Fibroblast of mammary gland (primary cell): ENCODE results near the gene DNAH1.
"Not testable (repeated sequence)": the region's sequence is repeated elsewhere in the genome, so short reads cannot be mapped to it uniquely, and the experiment has no call there.

Experiments used
- DNase-seq: peaks from one replicate; pipeline ENCODE4 v3.0.0-alpha.2; 2010; ENCODE audit warnings: low read depth
- H3K4me3 ChIP-seq: 2 replicates; pipeline ENCODE4 v1.5.1; 2011; ENCODE audit warnings: low read depth, mild to moderate bottlenecking, low read length, moderate library complexity; ENCODE audit not compliant: control insufficient read depth
- TF ChIP-seq, protein P1 (sequence below): conservative IDR thresholded peaks from 2 replicates; pipeline ENCODE4 v1.5.1; 2011; ENCODE audit warnings: low read depth, low read length, inconsistent platforms; ENCODE audit not compliant: control insufficient read depth, insufficient read depth

Gene DNAH1

DNA sequence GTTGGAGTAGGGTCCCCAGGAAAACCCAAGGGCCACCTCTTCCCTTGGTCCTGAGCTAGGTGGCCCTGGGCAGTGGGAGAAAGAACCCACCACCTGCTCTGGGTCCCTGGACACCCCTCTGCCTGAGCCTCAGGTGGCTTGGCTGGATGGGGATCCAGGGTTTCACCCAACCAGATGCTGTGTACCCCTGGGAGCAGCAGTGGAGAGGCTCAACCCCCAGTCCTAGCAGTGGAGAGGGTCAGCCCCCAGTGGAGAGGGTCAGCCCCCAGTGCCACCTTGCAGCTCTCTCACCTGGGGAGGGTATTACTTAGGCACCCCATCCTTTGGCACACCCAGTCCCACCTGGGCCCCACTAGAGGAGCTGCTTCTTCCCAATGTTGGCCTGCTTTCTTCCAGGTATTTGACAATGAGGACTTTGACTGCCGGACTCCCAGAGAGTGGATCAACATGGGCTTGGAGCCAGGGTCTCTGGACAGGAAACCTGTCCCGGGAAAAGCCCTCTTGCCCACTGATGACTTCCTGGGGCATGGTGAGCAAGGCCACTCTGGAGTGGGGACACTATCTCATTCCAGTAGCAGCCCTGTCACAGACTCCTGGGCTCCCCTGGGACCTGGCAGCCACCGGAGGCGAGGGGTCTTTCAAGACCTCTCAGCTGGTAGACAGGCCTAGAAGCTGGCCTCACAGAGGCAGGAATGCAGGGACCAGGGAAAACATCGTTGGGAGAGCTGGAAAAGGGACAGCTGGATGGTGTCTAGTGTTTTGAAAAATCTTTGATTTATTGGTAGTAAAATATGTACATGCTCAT, 11.6 kb downstream of the DNAH1 start:
- no peak overlapping the region for H3K4me3 ChIP-seq
- DNase-seq, result no peak
- TF ChIP-seq, protein P1, sequence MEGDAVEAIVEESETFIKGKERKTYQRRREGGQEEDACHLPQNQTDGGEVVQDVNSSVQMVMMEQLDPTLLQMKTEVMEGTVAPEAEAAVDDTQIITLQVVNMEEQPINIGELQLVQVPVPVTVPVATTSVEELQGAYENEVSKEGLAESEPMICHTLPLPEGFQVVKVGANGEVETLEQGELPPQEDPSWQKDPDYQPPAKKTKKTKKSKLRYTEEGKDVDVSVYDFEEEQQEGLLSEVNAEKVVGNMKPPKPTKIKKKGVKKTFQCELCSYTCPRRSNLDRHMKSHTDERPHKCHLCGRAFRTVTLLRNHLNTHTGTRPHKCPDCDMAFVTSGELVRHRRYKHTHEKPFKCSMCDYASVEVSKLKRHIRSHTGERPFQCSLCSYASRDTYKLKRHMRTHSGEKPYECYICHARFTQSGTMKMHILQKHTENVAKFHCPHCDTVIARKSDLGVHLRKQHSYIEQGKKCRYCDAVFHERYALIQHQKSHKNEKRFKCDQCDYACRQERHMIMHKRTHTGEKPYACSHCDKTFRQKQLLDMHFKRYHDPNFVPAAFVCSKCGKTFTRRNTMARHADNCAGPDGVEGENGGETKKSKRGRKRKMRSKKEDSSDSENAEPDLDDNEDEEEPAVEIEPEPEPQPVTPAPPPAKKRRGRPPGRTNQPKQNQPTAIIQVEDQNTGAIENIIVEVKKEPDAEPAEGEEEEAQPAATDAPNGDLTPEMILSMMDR, result no peak

DNA sequence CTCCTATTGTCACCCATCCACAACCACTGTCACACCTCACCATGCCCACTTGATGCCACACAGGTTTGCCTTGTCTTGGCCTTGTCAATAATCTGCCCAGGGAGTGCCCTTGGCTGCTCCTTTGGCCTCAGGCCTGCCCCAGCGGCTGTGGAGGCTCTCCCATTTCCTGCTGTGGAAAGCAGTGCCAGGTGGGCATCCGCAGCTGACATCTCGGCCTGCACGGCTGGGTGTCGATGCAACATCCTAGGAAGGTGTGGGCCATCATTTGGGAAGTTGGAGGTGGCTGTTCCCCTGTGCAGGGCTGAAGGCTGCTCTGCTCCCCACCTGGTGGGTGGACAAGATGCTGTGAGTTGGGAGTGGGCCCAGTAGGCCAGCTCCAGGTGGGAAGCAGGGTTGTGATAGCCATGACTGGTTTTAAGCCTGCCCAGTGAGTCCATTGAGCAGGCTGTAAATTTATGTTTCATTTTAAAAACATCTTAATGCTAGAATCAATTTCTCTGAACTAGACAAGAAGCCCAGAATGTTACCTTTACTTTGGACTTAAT, 12.5 kb downstream of the DNAH1 start:
- no peak overlapping the region for H3K4me3 ChIP-seq
- TF ChIP-seq, protein P1, result no peak
- no peak for DNase-seq

DNA sequence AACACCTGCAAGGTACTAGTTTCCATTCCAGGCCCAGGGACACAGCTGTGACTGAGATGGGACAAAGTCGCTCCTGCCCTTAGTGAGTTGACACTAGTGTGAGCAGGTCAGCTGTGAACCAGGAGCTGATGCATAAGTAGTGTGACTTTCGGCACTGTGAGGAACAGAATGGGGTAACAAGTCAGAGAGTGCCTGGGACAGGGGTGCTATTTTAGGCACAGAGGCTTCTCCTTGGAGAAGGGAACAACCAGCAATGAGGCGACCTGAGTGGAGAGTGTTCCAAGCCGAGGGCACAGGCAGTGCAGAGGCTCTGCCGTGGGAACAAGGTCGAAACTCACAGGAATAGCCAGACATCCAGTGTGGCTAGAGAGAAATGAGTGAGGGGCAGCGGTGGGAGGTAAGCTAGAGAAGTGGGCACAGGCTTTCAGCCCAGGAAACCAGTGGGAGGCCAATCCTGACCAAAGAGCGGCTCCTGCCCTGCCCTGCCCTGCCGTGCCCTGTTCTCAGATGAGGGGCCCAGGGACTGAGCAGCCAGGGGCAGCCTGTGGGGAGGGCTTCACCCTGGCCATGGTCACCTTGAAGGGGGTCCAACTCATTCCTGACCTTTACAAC, 14.2 kb downstream of the DNAH1 start:
- H3K4me3 ChIP-seq, result no peak overlapping the region
- no peak for DNase-seq
- TF ChIP-seq, protein P1, result no peak

DNA sequence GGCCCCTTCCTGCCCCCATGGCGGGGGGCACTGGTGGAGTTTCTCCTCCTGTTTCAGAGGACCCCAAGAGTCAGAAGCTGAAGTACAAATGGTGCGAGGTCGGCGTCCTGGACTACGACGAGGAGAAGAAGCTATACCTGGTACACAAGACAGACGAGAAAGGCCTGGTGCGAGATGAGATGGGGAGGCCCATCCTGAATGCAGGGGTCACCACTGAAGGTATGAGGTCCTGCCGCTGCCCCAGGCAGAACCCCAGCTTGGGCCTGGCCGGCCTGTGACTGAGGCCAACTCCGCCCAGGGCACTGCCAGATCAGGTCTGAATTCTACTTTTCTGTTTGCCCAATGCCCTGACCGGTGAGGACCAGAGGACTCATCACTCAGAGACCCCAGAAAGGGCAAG, 15.0 kb downstream of the DNAH1 start:
- no peak for DNase-seq
- no peak overlapping the region for H3K4me3 ChIP-seq
- TF ChIP-seq, protein P1, result no peak

DNA sequence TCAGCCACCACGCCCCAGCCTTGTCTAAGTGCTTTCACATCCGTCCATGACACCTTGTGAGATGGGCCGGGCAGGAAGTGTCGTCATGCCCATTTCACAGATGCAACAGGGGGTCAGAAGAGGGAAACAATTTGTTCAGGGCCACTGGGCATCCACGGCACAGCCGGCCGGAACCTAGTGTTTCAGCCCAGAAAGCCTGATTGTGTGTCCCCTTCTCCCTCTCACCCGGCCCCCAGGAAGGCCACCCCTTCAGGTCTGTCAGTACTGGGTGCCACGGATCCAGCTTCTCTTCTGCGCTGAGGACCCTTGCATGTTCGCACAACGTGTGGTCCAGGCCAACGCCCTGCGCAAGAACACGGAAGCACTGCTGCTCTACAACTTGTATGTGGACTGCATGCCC, 15.8 kb downstream of the DNAH1 start:
- no peak overlapping the region for H3K4me3 ChIP-seq
- TF ChIP-seq, protein P1, result no peak
- no peak for DNase-seq

DNA sequence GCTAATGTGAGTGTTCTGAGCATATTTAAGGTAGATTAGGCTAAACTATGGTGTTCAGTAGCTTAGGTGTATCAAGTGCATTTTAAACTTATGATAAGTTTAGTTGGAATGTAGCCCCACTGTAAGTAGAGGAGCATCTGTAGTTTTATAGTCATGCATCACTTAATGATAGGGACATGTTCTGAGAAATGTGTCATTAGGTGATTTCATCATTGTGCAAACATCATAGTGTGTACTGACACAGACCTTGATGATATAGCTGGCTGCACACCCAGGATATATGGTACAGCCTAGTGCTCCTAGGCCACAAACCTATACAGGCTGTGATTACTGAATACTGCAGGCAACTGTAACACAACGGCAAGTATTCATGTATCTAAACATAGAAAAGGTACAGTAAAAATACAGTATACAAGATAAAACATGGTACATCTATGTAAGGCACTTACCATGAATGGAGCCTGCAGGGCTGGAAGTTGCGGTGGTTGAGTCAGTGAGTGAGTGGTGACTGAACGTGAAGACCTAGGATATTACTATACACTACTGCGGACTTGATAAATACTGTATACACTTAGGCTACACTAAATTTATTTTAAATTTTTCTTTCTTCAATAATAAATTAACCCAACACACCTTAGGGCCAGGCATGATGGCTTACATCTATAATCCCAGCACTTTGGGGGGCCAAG, 17.9 kb downstream of the DNAH1 start:
- TF ChIP-seq, protein P1, result no peak
- no peak overlapping the region for H3K4me3 ChIP-seq
- peak; percentile 5 for DNase-seq

DNA sequence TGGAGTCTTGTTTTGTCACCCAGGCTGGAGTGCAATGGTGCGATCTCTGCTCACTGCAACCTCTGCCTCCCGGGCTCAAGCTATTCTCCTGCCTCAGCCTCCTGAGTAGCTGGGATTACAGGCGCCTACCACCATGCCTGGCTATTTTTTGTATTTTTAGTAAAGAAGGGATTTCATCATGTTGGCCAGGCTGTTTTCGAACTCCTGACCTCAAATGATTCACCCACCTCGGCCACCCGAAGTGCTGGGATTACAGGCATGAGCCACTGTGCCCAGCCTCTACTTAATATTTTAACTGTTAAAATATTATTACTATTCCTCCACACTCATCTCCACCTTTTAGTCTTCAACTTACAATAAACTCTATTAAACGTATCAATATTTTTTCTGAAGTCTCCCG, 22.0 kb downstream of the DNAH1 start:
- peak; percentile 9 for DNase-seq
- H3K4me3 ChIP-seq, result not testable (repeated sequence)
